AG09319 (cell line): ENCODE data around the gene RAB1A.

ENCODE experiments used
- DNase-seq: peaks from one replicate; pipeline ENCODE4 v3.0.0-alpha.2; 2010; ENCODE audit warnings: low read depth; ENCODE audit errors: extremely low read depth
- TF ChIP-seq, protein P1 (sequence below): IDR thresholded peaks from 2 replicates; pipeline ENCODE4 v1.5.1; 2011; ENCODE audit warnings: low read depth, mild to moderate bottlenecking, inconsistent platforms, low read length, moderate library complexity

The RAB1A gene

DNA sequence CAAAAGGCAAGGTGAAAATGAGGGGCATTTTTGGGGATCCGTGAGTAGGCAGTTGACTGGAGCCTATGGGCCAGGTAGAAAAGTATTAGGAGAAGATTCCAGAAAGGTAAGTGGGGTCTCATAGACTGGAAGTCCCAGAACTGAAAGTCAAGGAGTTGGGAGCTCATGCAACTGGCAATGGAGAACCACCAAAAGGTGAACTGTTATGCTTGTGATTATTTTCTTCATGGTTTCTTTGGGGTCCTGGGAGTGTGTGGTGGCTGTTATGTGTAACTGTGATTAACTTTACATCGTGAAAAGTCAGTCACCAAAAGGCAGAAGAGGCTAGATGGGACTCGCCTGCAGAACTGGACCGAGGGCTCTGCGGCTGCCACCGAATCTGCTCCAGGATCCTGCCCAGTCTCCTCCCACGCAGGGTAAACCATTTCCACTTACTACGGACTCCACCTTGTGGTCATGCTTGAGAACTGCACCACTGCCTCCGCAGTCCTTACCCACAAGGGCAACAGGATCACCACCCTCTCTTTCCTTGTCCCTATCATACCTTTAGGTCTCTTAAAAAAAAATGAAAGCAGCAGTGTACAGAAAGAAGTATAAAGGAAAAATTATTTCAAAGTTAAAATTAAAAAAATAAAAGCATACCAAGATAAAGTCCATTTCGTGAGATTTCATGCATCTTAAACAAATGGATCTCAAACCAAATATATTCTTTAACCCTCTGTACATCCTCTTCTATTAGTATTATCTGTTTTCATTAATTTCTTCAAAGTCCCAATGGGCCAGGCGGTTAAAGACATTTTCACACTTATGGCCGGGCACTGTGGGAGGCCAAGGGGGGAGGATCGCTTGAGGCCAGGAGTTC lies 89.3 kb downstream of the RAB1A start:
- TF ChIP-seq, protein P1, sequence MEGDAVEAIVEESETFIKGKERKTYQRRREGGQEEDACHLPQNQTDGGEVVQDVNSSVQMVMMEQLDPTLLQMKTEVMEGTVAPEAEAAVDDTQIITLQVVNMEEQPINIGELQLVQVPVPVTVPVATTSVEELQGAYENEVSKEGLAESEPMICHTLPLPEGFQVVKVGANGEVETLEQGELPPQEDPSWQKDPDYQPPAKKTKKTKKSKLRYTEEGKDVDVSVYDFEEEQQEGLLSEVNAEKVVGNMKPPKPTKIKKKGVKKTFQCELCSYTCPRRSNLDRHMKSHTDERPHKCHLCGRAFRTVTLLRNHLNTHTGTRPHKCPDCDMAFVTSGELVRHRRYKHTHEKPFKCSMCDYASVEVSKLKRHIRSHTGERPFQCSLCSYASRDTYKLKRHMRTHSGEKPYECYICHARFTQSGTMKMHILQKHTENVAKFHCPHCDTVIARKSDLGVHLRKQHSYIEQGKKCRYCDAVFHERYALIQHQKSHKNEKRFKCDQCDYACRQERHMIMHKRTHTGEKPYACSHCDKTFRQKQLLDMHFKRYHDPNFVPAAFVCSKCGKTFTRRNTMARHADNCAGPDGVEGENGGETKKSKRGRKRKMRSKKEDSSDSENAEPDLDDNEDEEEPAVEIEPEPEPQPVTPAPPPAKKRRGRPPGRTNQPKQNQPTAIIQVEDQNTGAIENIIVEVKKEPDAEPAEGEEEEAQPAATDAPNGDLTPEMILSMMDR = peak; percentile 99
- DNase-seq = peak; percentile 62

DNA sequence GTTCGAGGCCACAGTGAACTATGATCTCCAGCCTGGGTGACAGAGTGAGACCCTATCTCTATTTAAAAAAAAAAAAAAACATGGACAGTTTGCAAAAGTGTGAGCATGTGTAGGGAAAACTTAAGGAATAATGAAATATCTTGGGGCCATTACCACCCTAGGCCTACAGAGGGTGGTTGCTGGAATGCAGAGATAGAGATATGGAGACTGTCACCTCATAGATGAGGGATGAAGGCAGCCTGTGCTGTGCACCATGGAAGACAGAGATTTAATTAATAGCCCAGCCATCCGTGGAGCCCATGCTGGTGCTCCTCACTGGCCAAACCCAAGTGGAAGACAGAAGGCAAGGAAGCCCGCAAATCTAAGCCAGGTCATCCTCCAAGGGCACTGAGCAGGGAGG lies 90.3 kb downstream of the RAB1A start:
- no peak for DNase-seq
- TF ChIP-seq, protein P1 = no peak

DNA sequence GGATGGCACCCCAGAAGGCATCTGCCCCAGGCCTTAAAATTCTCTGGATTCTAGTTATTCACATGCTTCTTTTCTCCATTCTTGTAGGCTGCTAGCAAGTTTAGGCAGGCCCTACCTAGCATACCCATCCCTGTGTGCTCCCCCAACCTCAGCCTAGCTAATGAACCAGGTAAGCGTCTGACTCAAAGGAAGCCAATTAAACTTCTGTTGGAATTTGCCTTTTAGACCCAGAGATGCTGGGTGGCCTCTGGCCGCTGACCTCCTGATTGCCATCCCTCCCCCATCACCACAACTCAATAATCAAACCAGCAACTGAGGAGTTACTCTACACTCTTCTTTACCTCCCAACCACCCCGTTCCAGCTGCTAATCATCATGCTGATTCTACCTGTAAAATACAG lies 92.7 kb downstream of the RAB1A start:
- DNase-seq = no peak
- TF ChIP-seq, protein P1 = no peak
